HG02870 (cell line): ENCODE measurements around the gene EML4.

ENCODE experiments used
- ATAC-seq: cut with Tn5 transposase; IDR thresholded peaks from one replicate; pipeline ENCODE4 v1.9.1; 2021; ENCODE audit warnings: mild to moderate bottlenecking, moderate library complexity; ENCODE audit not compliant: unreplicated experiment

The EML4 gene

GRCh38 chr2:42218712-42219111 is 49.6 kb downstream of the EML4 start:
- no peak for ATAC-seq

- no peak for ATAC-seq
Observed at GRCh38 chr2:42219160-42219559, 50.0 kb downstream of the EML4 start.

GRCh38 chr2:42220566-42220965 is 51.4 kb downstream of the EML4 start:
- ATAC-seq, result no peak

GRCh38 chr2:42223067-42223854 is 54.1 kb downstream of the EML4 start:
- ATAC-seq, result no peak

GRCh38 chr2:42223855-42224268 is 54.7 kb downstream of the EML4 start:
- ATAC-seq, result no peak

- ATAC-seq, result no peak
Observed at GRCh38 chr2:42224422-42225067, 55.4 kb downstream of the EML4 start.

- no peak for ATAC-seq
Observed at GRCh38 chr2:42225573-42225972, 56.4 kb downstream of the EML4 start.

GRCh38 chr2:42227491-42227890 is 58.3 kb downstream of the EML4 start:
- ATAC-seq, result no peak

- ATAC-seq, result no peak
Observed at GRCh38 chr2:42228101-42228500, 58.9 kb downstream of the EML4 start.

GRCh38 chr2:42229949-42230348 is 60.8 kb downstream of the EML4 start:
- no peak for ATAC-seq

- ATAC-seq, result no peak
Observed at GRCh38 chr2:42230891-42231290, 61.7 kb downstream of the EML4 start.

- no peak for ATAC-seq
Observed at GRCh38 chr2:42232024-42232423, 62.9 kb downstream of the EML4 start.

GRCh38 chr2:42233976-42234441 is 64.9 kb downstream of the EML4 start:
- ATAC-seq, result no peak

GRCh38 chr2:42236911-42237310 is 67.8 kb downstream of the EML4 start:
- ATAC-seq, result no peak

- peak; percentile 58 for ATAC-seq
Observed at GRCh38 chr2:42238644-42239288, 69.6 kb downstream of the EML4 start.

- ATAC-seq, result no peak
Observed at GRCh38 chr2:42239289-42239661, 70.1 kb downstream of the EML4 start.

- no peak for ATAC-seq
Observed at GRCh38 chr2:42239811-42240210, 70.7 kb downstream of the EML4 start.

- no peak for ATAC-seq
Observed at GRCh38 chr2:42241517-42241916, 72.4 kb downstream of the EML4 start.

GRCh38 chr2:42243297-42243696 is 74.1 kb downstream of the EML4 start:
- ATAC-seq, result no peak

- ATAC-seq, result no peak
Observed at GRCh38 chr2:42244520-42244919, 75.4 kb downstream of the EML4 start.

- ATAC-seq, result no peak
Observed at GRCh38 chr2:42245396-42245795, 76.2 kb downstream of the EML4 start.

- ATAC-seq, result no peak
Observed at GRCh38 chr2:42246562-42246961, 77.4 kb downstream of the EML4 start.
